Globus pallidus (tissue), 1 donor: ENCODE results near the gene PKN1.
"Not testable (repeated sequence)": the region's sequence is repeated elsewhere in the genome, so short reads cannot be mapped to it uniquely, and the experiment has no call there.

Experiments
- DNase-seq: peaks from one replicate; pipeline ENCODE4 v3.0.0-alpha.2; 2015; ENCODE audit warnings: low spot score

Gene PKN1

DNA sequence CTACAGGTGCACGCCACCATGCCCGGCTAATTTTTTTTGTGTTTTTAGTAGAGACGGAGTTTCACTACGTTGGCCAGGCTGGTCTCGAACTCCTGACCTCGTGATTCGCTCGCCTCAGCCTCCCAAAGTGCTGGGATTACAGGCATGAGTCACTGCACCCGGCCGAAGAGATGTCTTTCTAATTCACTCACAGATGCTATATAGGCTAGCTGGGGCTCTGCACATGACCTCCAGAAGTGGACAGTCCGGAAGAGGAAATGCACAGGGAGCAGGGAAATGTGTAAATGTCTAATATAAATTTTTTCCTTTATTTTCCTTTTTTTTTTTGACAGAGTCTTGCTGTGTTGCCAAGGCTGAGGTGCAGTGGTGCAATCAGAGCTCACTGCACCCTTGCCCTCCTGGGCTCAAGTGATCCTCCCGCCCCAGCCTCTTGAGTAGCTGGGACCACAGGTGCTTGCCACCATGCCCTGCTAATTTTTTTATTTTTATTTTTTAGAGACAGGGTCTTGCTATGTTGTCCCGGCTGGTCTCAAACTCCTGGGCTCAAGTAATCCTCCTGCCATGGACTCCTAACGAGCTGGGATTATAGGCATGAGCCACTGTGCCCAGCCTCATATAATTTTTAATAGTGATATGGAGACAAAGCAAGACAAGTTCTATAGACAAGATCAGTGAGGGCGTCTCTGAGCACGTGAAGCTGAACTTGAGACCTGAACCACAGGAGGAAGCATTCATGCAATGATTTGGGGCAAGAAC is 54.4 kb downstream of the PKN1 start:
- no peak for DNase-seq

- DNase-seq, result no peak
Measured at GRCh38 chr19:14492756-14493337, 59.7 kb downstream of the PKN1 start.

DNA sequence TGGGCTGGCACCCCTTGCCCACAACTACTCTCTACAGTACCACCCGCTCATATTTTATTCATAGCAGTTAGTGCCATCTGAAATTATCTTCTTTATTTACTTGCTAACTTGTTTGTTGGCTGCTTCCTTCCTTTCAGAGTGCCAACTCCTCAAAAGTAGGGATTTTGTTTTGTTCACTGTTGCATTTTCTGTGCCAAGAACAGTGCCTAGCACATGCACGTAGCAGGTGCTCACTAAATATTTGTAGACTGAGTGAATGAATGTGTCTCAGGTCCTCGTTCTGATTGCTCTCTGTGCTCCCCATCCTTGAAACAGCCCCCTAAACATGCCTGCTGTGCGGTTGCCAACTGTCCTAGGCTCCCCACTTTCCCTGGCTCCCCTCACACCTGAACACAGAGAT is 61.3 kb downstream of the PKN1 start:
- DNase-seq, result no peak

- no peak for DNase-seq
Measured at GRCh38 chr19:14494910-14495671, 62.0 kb downstream of the PKN1 start.

DNA sequence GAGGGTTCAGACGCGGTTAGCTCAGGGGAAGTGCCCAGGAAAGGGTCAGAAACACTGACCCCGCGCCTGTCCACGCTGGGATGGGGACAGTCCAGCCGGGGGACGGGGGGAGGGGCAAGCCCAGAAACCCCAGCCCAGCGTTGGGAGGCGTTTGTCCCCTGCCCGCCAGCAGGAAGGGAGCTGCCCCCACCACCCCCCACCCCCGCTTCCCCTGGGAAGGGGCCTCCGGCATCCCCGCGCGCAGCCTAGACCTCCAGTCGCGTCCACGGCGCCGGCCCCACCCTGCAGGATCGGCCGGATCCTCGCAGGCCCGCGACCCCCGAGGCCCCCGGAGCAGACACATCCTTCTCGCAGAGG is 62.5 kb downstream of the PKN1 start:
- no peak for DNase-seq

DNA sequence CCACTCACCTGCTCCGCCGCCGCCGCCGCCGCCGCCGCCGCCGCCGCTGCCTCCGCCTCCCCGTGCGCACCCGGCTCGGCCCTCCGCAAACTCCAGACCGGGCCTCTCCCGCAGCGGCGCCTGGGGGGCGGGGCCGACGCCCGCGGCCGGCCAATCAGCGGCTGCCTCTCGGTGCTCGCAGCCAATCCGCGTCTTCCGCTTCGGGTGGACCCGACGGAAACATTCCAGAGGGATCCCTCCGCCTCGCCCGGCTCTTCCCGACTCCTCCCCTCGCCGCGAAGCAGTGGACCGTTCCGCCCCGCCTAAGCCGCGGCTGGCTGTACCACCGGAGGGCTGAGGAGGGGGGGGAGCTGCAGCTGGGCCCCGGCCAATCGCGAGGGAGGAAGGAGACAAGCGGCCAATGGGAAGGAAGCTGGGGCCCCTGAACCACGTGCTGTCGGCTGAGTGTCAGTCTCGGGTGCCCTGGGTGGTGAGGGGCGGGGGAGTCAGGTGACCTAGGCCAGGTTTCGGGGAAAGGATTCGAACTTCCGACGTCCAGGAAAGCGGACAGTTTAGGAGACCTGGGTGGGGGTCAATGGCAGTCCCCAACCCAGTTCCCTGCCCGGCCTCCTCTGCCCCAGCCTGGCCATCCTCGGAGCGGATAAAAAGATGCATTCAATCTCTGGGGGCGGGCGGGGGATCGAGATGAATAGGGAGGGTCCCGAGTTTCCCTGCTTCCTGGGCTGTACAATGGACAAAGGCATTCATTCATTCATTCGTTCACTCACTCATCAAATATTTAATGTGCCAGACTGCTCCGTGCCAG is 63.1 kb downstream of the PKN1 start, which contains the start of gene GIPC1:
TSS of gene GIPC1 (minus strand) at position 99 of the 805 bp plus-strand sequence. CDS start 13,151 bp downstream, outside the sequence.
- DNase-seq, result peak; percentile 99

DNA sequence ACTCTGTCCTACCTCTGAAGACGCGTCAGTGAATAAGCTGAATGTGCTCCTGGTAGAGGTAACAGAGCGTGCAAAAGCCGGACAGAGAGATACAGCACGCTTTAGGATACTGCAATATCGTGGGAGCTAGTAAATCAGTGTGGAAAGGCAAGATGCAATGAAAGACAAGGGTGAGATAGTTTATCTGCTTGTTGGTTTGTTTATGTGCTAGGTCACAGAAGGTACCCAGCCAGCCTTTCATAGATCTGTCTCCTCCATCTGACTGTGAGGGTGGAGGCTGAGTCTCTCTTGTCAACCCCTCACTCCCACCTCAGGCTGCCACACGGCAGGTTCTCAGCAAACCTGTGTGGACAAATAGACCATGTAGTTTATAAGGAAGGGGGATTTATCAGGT is 63.7 kb downstream of the PKN1 start:
- peak; percentile 84 for DNase-seq

DNA sequence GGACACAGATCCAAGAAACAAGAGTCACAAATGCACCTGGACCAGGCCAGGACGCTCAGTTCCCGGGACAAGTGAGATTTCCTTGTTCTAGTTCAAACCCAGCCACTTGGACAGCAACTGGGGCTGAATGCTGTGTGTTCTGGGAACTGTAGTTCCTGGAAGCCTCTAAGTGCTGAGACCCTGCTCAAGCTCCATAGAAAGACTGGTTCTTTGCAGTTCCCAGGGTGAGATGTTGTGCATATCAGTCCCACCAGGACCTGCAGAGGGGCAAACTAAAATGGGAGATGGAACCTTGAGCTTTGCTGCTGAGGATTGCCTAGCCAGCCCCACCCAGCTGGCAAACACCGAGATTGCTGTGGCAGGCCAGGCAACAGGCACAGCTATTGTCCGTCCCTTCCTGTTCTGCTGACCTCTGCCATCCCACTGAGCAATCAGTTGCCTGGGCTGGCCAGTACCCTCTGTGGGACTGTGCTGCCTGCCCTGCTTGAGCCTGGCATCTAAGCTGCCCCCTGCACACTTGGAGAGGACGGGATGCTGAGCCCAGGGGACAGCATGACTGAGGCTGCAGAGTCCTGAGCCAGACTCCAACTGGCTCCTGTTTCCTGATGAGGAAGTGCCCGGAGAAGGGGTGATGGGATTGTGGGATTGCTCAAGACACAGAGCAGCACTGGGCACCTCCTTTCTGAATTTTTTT is 64.3 kb downstream of the PKN1 start:
- peak; percentile 86 for DNase-seq

- DNase-seq, result no peak
Measured at GRCh38 chr19:14502334-14503092, 69.4 kb downstream of the PKN1 start.

- DNase-seq, result no peak
Measured at GRCh38 chr19:14503285-14503684, 70.2 kb downstream of the PKN1 start.

GRCh38 chr19:14504575-14504974 is 71.5 kb downstream of the PKN1 start:
- DNase-seq, result not testable (repeated sequence)

GRCh38 chr19:14505488-14506239 is 72.6 kb downstream of the PKN1 start:
- no peak for DNase-seq

- no peak for DNase-seq
Measured at GRCh38 chr19:14507704-14508542, 74.8 kb downstream of the PKN1 start.

DNA sequence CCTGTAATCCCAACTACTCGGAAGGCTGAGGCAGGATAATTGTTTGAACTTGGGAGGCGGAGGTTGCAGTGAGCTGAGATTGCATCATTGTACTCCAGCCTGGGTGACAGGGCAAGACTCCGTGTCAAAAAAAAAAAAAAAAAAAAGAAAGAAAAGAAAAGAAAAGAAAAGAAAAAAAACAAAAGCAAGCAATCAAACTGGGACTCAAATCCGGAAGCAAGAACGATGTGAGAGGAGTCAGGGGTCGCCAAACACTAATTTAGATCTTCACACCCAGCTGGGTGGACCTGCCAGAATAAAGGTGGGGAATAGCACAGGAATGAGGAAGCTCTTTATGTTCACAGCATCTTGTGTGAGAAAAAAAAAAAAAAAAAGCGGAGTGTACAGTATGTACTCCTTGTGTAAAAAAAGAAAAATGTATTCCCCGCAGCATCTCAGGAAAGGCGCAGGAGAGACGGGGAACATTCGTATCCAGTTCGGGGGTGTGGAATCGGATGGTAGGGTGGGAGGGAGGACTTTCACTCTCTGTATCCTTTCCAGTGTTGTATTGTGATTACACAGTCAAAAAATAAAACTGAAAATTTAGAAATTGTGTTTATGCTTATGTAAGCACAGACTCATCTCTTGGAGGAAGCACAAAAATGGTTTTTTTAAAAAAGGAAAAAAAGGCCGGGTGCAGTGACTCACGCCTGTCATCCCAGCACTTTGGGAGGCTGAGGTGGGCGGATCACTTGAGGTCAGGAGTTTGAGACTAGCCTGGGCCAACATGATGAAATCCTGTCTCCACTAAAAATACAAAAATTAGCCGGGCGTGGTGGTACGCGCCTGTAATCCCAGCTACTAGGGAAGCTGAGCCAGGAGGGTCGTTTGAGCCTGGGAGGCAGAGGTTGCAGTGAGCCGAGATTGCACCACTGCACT is 77.5 kb downstream of the PKN1 start:
- DNase-seq, result no peak

GRCh38 chr19:14511229-14511593 is 78.1 kb downstream of the PKN1 start:
- no peak for DNase-seq

DNA sequence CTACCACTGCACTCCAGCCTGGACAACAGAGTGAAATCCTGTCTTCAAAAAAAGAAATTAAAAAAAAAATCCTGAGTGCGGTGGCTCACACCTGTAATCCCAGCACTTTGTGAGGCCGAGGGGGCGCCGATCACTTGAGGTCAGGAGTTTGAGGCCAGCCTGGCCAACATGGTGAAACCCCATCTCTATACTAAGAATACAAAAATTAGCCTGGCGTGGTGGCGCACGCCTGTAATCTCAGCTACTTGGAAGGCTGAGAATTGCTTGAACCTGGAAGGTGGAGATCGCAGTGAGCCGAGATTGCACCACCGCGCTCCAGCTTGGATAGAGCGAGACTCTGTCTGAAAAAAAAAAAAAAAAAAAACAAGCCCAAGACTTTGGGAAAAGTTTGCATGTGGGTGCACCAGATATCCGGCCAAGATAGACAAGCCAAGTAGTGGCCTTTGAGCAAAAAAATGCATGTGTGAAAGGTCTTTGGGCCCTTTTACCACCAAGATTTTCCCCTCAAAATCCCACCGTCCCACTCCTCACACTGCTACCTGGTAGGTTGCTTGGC is 79.4 kb downstream of the PKN1 start:
- DNase-seq, result no peak

GRCh38 chr19:14514215-14514863 is 81.2 kb downstream of the PKN1 start:
- DNase-seq, result peak; percentile 63
